ENCODE measurements around the gene ELAPOR1. TPM values are rescaled to one million over a fixed set of nuclear protein-coding genes. Genes with fewer than 3 reads are reported as not detected.

The ELAPOR1 gene
- total and polyA plus RNA-seq, 9 of the 15 experiments (the other 6 are each of a cell fraction or from before 2014, with no cell fraction given) = 0.07 to 1.2 (median 0.18) TPM

DNA sequence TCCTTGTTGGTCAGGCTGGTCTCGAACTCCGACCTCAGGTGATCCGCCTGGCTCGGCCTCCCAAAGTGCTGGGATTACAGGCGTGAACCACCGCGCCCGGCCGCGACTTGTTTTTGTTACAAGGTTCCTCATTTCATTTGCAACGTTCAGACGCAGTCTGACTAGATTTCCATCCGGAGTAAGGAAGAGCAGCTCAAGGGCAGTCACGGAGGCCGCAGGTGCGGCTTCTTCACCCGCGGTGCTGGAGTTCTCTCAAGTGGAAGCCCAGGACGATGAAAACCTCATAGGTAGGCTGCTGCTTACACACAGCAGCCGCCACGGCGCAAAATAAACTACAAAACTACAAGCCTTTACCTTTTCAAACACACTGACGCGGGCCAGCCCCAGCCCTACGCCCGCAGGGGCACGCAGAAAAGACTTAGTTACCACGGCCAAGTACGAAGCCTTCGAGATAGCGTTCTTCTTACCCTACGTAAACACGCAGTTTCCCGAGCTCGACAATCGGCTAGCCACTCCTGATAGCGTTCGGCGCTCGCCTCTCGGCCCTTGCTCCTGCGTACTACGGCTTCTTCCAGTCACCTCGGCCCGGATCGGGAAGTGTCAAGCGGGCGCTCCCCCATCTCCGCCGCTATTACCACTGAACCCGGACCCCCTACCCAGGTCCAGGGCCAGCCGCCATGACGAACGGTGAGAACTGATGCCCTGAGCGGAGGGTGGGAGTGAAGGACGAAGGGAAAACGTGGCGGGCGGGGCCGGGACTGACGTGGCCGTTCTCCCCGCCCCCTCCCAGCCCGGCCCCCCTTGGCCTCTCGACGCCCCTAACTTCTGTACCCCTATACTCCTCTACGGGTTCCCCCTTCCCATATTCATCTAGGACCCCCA is 23.5 kb upstream of the ELAPOR1 start, which contains the start of gene TMEM167B:
Gene TMEM167B, plus strand, starts transcription at position 569 of the 882 bp plus-strand sequence. Its CDS starts 109 bp downstream, at position 678.
- H3K36me3 ChIP-seq (ENCODE audit: control insufficient read depth, insufficient read depth, low read length) = peaks cover 32% of the 10 kb centered on the region
- H4K20me1 ChIP-seq (replicated peaks; ENCODE audit: control insufficient read depth, insufficient read depth, low read length) = no peaks in the 10 kb centered on the region
- TSS peak; percentile 93 for BruUV-seq (replicated peaks)
- peaks cover 0 to 16% of the 10 kb centered on the region in 2 experiments; a peak in 3 of 5 replicates for H3K4me1 ChIP-seq (replicated peaks in 1 of 2; ENCODE audit: control insufficient read depth in 2 of 2, insufficient read depth in 2 of 2, low read length in 2 of 2)
- in situ Hi-C loops (cut with MboI) = no loop called here
- H3K4me2 ChIP-seq (ENCODE audit: insufficient read depth, low read length) = peak within 1 kb of the TSS; percentile 97
- FAIRE-seq (peak; percentile 79), DNase-seq (ENCODE audit: extremely low read depth in 1 of 4, low spot score in 3 of 4) (peak; percentile 89 to 98 (median 90)), ATAC-seq (peak; percentile 86)
- intact Hi-C loops (cut with micrococcal nuclease) = loop anchor here (1.0 kb wide), 1 partner anchor 10 kb away; no protein-coding TSS in a partner anchor
- no peaks in the 10 kb centered on the region for H3K9me1 ChIP-seq (ENCODE audit: control insufficient read depth, insufficient read depth, low read length)
- WGBS (ENCODE audit: insufficient coverage, low coverage, missing lambda C conversion rate) = under 1% methylated on average over 54 of the region's 67 CpGs
- peak within 1 kb of the TSS; percentile 99 for H2AFZ ChIP-seq (ENCODE audit: low read depth, low read length)
- H3K27me3 ChIP-seq (ENCODE audit: control insufficient read depth in 2 of 2, insufficient read depth in 2 of 2, low read length in 2 of 2) = no peaks in the 10 kb centered on the region
- H3K9ac ChIP-seq (ENCODE audit: insufficient read depth in 1 of 2, low read depth in 2 of 2, low read length in 2 of 2) = peak within 1 kb of the TSS; percentile 90 to 93
- no peaks in the 10 kb centered on the region for H3K9me3 ChIP-seq (replicated peaks; ENCODE audit: control insufficient read depth, insufficient read depth, low read depth, low read length)
- peak within 1 kb of the TSS; percentile 85 for H3K4me3 ChIP-seq
- ChIA-PET CTCF (ENCODE audit: low intra/inter-chr PET ratio) (interaction anchor here (1.6 to 2.9 kb wide), 2 partner anchors 9 to 21 kb away, joined by 10 to 12 read pairs; a partner anchor contains a TSS), POLR2A (interaction anchor here (0.6 to 4.5 kb wide), 17 partner anchors 7 to 425 kb away, joined by 3 to 90 read pairs (median 3); a partner anchor contains a TSS)
- H3K79me2 ChIP-seq (ENCODE audit: control insufficient read depth, insufficient read depth, low read length) = peaks cover 62% of the 10 kb centered on the region
- H3K27ac ChIP-seq (ENCODE audit: extremely low read depth, low read depth, low read length) = peak within 1 kb of the TSS; percentile 95
- TF ChIP-seq, protein P1, sequence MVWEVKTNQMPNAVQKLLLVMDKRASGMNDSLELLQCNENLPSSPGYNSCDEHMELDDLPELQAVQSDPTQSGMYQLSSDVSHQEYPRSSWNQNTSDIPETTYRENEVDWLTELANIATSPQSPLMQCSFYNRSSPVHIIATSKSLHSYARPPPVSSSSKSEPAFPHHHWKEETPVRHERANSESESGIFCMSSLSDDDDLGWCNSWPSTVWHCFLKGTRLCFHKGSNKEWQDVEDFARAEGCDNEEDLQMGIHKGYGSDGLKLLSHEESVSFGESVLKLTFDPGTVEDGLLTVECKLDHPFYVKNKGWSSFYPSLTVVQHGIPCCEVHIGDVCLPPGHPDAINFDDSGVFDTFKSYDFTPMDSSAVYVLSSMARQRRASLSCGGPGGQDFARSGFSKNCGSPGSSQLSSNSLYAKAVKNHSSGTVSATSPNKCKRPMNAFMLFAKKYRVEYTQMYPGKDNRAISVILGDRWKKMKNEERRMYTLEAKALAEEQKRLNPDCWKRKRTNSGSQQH (CRISPR knock-in tag; IDR thresholded peaks at IDR 0.05) = no peak
- TF ChIP-seq PHB2 (IDR thresholded peaks at IDR 0.05; ENCODE audit: low read depth) (no peak), POU5F1 (IDR thresholded peaks at IDR 0.05; ENCODE audit: borderline replicate concordance, low read depth, low read length, partially characterized antibody) (no peak), MYC (IDR thresholded peaks at IDR 0.05; ENCODE audit: low read depth, low read length) (peak; percentile 91), MYC (CRISPR knock-in tag; IDR thresholded peaks at IDR 0.05; ENCODE audit: borderline replicate concordance, low read depth) (peak; percentile 61; the same call in 1 of the 2 replicates), TBL1XR1 (IDR thresholded peaks at IDR 0.05; ENCODE audit: low read length in 2 of 2) (peak; percentile 63 to 92; a peak in 3 of 4 replicates), BDP1 (IDR thresholded peaks at IDR 0.05; ENCODE audit: insufficient read depth, insufficient read length) (no peak), RB1 (IDR thresholded peaks at IDR 0.05; ENCODE audit: low read depth) (peak; percentile 87), NR2C2 (CRISPR knock-in tag; IDR thresholded peaks at IDR 0.05) (peak; percentile 81), NR2C2 (tag; IDR thresholded peaks at IDR 0.05) (peak; percentile 69), CHCHD3 (CRISPR knock-in tag; IDR thresholded peaks at IDR 0.05) (0 out of 2 replicates have a peak, but pooled peaks have one; percentile 57), RHOXF2B (CRISPR knock-in tag; conservative IDR thresholded peaks at IDR 0.05) (no peak), ZNF134 (CRISPR knock-in tag; conservative IDR thresholded peaks at IDR 0.05) (no peak)
- TF ChIP-seq, protein P2, sequence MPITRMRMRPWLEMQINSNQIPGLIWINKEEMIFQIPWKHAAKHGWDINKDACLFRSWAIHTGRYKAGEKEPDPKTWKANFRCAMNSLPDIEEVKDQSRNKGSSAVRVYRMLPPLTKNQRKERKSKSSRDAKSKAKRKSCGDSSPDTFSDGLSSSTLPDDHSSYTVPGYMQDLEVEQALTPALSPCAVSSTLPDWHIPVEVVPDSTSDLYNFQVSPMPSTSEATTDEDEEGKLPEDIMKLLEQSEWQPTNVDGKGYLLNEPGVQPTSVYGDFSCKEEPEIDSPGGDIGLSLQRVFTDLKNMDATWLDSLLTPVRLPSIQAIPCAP (CRISPR knock-in tag; IDR thresholded peaks at IDR 0.05; ENCODE audit: borderline replicate concordance) = peak; percentile 70; the same call in 1 of the 2 replicates
- TF ChIP-seq, protein P3, sequence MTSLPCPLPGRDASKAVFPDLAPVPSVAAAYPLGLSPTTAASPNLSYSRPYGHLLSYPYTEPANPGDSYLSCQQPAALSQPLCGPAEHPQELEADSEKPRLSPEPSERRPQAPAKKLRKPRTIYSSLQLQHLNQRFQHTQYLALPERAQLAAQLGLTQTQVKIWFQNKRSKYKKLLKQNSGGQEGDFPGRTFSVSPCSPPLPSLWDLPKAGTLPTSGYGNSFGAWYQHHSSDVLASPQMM (CRISPR knock-in tag; IDR thresholded peaks at IDR 0.05) = no peak
- TF ChIP-seq, protein P4, sequence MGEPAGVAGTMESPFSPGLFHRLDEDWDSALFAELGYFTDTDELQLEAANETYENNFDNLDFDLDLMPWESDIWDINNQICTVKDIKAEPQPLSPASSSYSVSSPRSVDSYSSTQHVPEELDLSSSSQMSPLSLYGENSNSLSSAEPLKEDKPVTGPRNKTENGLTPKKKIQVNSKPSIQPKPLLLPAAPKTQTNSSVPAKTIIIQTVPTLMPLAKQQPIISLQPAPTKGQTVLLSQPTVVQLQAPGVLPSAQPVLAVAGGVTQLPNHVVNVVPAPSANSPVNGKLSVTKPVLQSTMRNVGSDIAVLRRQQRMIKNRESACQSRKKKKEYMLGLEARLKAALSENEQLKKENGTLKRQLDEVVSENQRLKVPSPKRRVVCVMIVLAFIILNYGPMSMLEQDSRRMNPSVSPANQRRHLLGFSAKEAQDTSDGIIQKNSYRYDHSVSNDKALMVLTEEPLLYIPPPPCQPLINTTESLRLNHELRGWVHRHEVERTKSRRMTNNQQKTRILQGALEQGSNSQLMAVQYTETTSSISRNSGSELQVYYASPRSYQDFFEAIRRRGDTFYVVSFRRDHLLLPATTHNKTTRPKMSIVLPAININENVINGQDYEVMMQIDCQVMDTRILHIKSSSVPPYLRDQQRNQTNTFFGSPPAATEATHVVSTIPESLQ (CRISPR knock-in tag; IDR thresholded peaks at IDR 0.05) = no peak

All from K562 (cell line).